Activated CD8-positive, alpha-beta memory T cell treated with anti-CD3 and anti-CD28 coated beads, Interleukin-2, amount 10 ng/mL, durations not matched to agents 7 days and 5 days (primary cell): ENCODE results near the gene HYDIN. TPM values are rescaled to one million over a fixed set of nuclear protein-coding genes. Genes with fewer than 3 reads are reported as not detected.
A peak's percentile ranks its signal among the peaks of the same experiment; 100 is the strongest.

Source experiments
- ATAC-seq: fragments of 150-1000 bp; cut with Tn5 transposase; one replicate; pipeline ENCODE4 v1.10.0; 2021; ENCODE audit warnings: moderate library complexity
- CTCF ChIA-PET: fragments of 350-600 bp; sonication (Branson Sonifier 250); formaldehyde crosslinking; loops from one replicate; lab custom pipeline; 2021; ENCODE audit warnings: antibody characterized with exemption; lab: Charles Lee
- DNase-seq: peaks from one replicate; pipeline ENCODE4 v3.0.0-alpha.2; 2020
- H3K27ac Mint-ChIP-seq: one replicate; pipeline ENCODE4 v1.8.0; 2021; ENCODE audit warnings: mild to moderate bottlenecking, mixed read lengths
- H3K27me3 Mint-ChIP-seq: one replicate; pipeline ENCODE4 v1.8.0; 2021; ENCODE audit warnings: mixed read lengths
- H3K36me3 Mint-ChIP-seq: one replicate; pipeline ENCODE4 v1.8.0; 2021; ENCODE audit warnings: mild to moderate bottlenecking, mixed read lengths
- H3K4me1 Mint-ChIP-seq: one replicate; pipeline ENCODE4 v1.8.0; 2021; ENCODE audit warnings: mixed read lengths
- H3K4me3 Mint-ChIP-seq: one replicate; pipeline ENCODE4 v1.8.0; 2021; ENCODE audit warnings: mild to moderate bottlenecking, moderate library complexity, mixed read lengths
- H3K9me3 Mint-ChIP-seq: one replicate; pipeline ENCODE4 v1.8.0; 2022; ENCODE audit warnings: low read depth, mixed read lengths
- total RNA-seq, 2 experiments: library from RNA; stranded (reverse); gene quantifications; one replicate each; pipeline ENCODE4 v1.2.3, GENCODE V29; 2021

Gene HYDIN
- total RNA-seq, 2 experiments from 2014 or later = not detected

DNA sequence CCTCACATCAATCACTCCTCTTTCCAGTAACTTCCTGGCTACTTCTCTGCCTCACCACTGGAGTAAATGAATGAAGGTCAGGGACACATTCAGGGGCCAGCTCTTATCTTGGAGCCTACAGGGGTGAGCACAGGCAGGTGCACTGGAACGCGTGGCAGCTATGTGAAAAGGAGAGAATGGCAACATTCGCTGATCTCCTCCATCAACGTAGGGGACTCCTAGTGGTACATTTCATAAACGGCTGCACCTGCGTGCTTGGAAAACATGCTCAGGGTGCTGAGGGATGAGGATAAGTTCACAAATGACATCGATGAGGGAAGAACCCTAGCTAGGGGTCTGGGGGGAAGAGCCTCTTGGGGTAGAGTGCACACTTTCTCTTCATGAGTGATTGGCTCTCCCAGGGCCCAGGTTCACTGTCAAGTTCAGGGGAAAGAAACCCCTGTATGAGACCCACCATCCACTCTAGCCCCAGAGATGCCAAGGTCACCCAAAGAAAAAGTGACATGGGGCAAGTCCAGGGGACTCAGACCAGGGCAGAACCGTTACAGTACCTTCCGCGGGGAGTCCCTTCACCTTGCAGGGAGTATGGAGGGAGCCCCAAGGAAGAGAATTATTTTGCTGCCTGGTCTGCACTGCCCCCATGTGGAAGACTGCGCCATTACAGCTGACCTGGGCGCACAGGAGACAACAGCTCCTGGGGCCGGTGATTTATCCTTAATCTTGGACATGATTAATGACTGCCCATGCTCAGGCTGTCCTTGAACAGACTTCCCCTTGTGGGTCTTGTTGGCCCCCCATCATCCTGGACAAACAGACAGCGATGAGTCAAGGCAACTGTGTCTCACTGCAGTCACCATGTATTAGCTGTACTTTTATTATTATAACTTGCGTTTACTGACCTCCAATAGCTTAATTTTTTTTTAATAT, 459.6 kb downstream of the HYDIN start:
- Mint-ChIP-seq H3K4me1 (peaks cover 2% of the 10 kb centered on the region), H3K9me3 (no peaks in the 10 kb centered on the region), H3K4me3 (no peak overlapping the region), H3K27ac (no peak overlapping the region), H3K27me3 (no peaks in the 10 kb centered on the region), H3K36me3 (no peaks in the 10 kb centered on the region)
- ATAC-seq (peak; percentile 85), DNase-seq (peak; percentile 72)
- CTCF ChIA-PET = interaction anchor here (0.7 to 3.9 kb wide), 34 partner anchors 11 to 262 kb away, joined by 3 to 54 read pairs (median 6); partner anchors contain the start of gene VAC14

DNA sequence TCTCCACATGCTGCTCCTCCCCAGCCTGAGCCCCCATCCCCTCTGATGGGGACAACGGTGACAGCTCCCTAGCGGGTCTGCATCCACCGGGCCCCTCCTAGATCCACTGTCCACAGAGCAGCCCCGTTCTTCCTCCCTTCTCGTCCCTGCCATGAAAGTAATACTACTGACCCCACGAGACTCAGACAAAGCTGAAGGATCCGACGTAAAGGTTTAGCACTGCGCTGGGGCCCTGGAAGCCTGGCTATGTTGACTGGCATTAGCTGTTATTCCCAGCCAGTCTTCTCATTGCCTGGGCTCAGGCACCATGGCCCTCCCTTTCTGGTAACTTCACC, 460.3 kb downstream of the HYDIN start:
- no peak overlapping the region for H3K4me3 Mint-ChIP-seq
- CTCF ChIA-PET = interaction anchor here (0.7 to 3.9 kb wide), 22 partner anchors 11 to 261 kb away, joined by 3 to 54 read pairs (median 6); no protein-coding TSS in a partner anchor
- no peaks in the 10 kb centered on the region for H3K9me3 Mint-ChIP-seq
- H3K27ac Mint-ChIP-seq = no peak overlapping the region
- ATAC-seq = no peak
- DNase-seq = no peak
- no peaks in the 10 kb centered on the region for H3K27me3 Mint-ChIP-seq
- peaks cover 2% of the 10 kb centered on the region for H3K4me1 Mint-ChIP-seq
- H3K36me3 Mint-ChIP-seq = no peaks in the 10 kb centered on the region

DNA sequence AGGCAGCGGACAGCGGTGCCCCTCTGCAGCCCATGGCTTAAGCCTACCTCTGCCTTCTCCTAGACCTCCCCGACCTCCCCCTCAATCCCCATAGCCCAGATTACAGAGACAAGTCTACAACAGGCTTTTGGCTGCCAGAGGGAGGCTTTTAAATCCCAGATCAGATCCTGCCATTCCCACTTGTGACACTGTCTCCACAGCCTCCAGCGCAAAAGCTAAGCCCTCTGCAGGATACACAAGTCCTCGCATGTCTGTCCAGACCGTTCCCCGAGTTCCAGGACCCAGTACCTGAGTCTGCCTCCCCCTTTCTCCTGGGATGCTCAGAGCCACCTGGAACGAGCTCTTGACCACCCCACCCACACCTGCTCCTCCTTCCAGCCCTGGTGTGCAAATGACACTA, 460.8 kb downstream of the HYDIN start:
- CTCF ChIA-PET = interaction anchor here (0.9 to 3.9 kb wide), 11 partner anchors 10 to 115 kb away, joined by 3 to 54 read pairs (median 19); no protein-coding TSS in a partner anchor
- DNase-seq (no peak), ATAC-seq (no peak)
- peaks cover 2% of the 10 kb centered on the region for H3K4me1 Mint-ChIP-seq
- no peaks in the 10 kb centered on the region for H3K36me3 Mint-ChIP-seq
- H3K4me3 Mint-ChIP-seq = no peak overlapping the region
- H3K9me3 Mint-ChIP-seq = no peaks in the 10 kb centered on the region
- no peak overlapping the region for H3K27ac Mint-ChIP-seq
- H3K27me3 Mint-ChIP-seq = no peaks in the 10 kb centered on the region

DNA sequence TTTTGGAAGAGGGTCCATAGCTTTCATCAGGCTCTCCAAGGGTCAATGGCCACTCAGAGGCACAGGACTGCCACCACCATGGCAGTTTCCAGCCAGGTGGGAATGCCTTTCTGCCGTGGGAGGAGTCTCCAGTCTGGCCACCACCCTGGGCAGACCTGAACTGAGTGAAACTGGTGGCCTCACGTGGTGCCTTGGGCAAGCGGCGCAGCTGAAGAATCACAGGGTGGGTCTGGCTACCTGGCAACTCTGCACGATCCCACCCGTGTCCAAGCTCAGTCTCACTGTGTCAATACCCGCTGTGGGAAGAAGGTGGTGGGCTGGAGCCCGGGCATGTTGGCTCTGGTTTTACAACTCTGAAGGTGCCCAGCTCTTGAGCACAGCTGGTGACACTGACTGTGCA, 461.4 kb downstream of the HYDIN start:
- ATAC-seq (no peak), DNase-seq (no peak)
- Mint-ChIP-seq H3K9me3 (no peaks in the 10 kb centered on the region), H3K27me3 (no peaks in the 10 kb centered on the region), H3K27ac (no peak overlapping the region), H3K36me3 (no peaks in the 10 kb centered on the region), H3K4me1 (peaks cover 2% of the 10 kb centered on the region), H3K4me3 (no peak overlapping the region)
- CTCF ChIA-PET = interaction anchor here (1.4 to 3.9 kb wide), 5 partner anchors 10 to 73 kb away, joined by 4 to 27 read pairs (median 27); no protein-coding TSS in a partner anchor

DNA sequence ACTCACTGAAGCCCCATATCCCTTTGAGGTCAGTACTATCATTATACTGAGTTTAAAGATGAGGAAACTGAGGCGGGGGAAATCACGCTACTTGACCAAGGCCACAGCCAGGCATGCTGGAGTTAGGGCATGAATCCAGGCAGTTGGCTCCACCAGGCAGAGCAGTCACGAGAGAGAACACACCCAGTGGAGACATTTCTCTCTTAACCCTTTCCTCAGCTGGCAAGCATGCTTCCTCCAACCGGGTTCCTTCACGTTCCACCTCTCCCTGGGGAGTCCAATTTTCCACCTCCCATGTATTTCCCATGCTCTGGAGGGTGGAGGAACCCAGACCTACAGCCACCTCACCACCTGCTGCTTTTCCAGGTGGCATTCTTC, 462.3 kb downstream of the HYDIN start:
- CTCF ChIA-PET = interaction anchor here (0.7 kb wide), 1 partner anchor 184 kb away, joined by 4 read pairs; no protein-coding TSS in a partner anchor

DNA sequence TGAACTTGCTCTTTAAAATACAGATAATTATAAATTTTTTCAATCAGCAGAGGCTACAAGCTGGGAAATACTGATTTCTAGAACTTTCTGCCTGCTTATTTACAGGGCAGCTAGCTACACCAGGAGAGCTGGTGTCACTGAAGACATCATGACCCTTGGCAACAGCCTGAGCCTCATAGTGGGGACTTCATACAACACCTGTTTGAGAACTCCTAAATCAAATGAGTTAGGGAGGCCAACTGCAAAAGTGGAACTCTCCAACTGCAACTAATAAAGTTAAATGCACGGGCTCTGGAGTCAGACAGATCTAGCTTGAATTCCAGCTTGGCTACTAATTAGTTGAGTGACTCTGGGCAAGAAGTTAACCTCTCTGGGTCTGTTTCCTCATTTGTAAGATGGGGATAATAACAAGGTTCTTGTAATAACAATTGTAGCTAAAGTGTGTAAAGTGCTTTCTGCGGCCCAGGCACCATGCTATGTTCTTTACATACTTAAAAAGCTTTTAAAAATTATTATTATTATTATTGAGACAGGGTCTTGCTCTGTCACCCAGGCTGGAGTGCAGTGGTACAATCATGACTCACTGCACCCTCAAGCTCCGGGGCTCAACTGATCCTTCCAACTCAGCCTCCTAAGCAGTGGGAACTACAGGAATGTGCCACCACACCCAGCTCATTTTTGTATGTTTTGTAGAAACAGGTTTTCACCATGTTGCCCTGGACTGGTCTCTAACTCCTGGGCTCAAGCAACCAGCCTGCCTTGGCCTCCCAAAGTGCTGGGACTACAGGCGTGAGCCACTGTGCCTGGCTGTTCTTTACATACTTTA, 462.9 kb downstream of the HYDIN start:
- Mint-ChIP-seq H3K27me3 (no peaks in the 10 kb centered on the region), H3K36me3 (no peaks in the 10 kb centered on the region)

More for the DNA sequence above, 462.3 kb downstream of the HYDIN start:
- Mint-ChIP-seq H3K4me1 (peaks cover 2% of the 10 kb centered on the region), H3K27ac (peak overlapping the region; percentile 15), H3K27me3 (no peaks in the 10 kb centered on the region), H3K4me3 (no peak overlapping the region), H3K9me3 (no peaks in the 10 kb centered on the region), H3K36me3 (no peaks in the 10 kb centered on the region)
- ATAC-seq = no peak
- no peak for DNase-seq

DNA sequence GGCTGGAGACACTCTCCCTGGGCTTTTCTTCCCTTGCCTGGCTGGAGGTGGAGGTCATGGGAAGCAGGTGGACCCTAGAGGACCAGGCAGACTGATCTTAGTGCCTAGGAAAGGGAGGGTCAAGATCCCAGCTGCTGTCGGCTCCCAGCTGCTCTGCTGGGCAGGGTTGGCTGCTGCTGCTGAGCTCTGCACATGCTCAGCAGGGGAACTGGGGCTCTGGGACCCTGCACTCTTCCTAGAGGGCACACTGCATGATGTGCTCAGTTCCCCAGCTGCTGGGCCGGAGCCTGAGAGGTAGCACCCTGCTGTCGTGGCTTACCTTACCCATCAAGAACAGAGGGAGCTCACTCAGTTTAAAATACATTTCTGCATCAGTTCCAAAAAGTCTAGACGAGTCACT, 463.9 kb downstream of the HYDIN start:
- Mint-ChIP-seq H3K36me3 (no peaks in the 10 kb centered on the region), H3K9me3 (no peaks in the 10 kb centered on the region), H3K4me1 (peaks cover 2% of the 10 kb centered on the region), H3K4me3 (no peak overlapping the region), H3K27me3 (no peaks in the 10 kb centered on the region), H3K27ac (no peak overlapping the region)
- DNase-seq = no peak
- ATAC-seq = no peak
- CTCF ChIA-PET = no interaction called here

More for the DNA sequence above, 462.9 kb downstream of the HYDIN start:
- Mint-ChIP-seq H3K27ac (peak overlapping the region; percentile 15), H3K9me3 (no peaks in the 10 kb centered on the region), H3K4me3 (no peak overlapping the region), H3K4me1 (peaks cover 2% of the 10 kb centered on the region)
- CTCF ChIA-PET = no interaction called here
- ATAC-seq (no peak), DNase-seq (no peak)

DNA sequence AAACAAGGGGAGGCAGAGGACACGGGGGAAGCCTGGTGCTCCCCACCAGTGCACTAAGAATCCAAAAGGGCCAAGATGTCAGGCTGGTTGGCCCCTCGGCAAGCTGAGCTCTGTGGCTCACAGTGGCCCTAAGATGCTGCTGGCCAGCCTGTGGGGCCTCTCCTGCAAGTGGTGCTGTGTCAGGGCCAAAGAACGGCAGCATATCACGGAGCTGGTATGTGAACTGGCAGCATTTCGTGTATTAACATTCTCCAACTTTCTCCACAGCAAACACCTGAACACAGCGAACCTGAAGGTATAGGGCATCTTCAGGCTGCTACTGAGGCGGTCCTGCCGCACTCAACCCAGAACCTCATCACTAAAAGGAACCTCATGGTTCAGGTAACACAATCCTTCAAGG, 464.3 kb downstream of the HYDIN start:
- DNase-seq (no peak), ATAC-seq (no peak)
- H3K4me3 Mint-ChIP-seq = no peak overlapping the region
- no peaks in the 10 kb centered on the region for H3K27me3 Mint-ChIP-seq
- H3K9me3 Mint-ChIP-seq = no peaks in the 10 kb centered on the region
- H3K4me1 Mint-ChIP-seq = peaks cover 2% of the 10 kb centered on the region
- CTCF ChIA-PET = no interaction called here
- H3K27ac Mint-ChIP-seq = no peak overlapping the region
- no peaks in the 10 kb centered on the region for H3K36me3 Mint-ChIP-seq

DNA sequence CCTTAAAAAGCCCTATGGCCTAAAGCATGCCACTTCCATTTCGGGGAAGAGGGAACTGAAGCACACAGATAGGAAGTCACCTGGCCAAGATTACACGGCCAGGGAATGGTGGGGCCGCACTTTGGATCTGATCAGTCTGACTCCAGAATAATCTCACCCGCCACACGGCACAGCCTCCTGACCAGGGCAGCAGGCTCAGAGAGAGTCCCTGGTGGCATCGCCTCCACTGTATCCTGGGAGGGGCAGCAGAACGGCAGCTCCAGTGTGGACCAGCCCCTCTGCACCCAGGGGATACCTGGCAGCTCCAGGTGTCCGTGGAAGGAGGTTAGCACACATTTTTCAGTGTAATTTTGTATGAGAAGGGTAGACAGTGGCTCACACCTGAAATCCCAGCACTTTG, 465.0 kb downstream of the HYDIN start:
- H3K36me3 Mint-ChIP-seq = no peaks in the 10 kb centered on the region
- no peak for ATAC-seq
- no peak overlapping the region for H3K4me3 Mint-ChIP-seq
- DNase-seq = no peak
- H3K9me3 Mint-ChIP-seq = no peaks in the 10 kb centered on the region
- no peaks in the 10 kb centered on the region for H3K27me3 Mint-ChIP-seq
- no peaks in the 10 kb centered on the region for H3K4me1 Mint-ChIP-seq
- CTCF ChIA-PET = no interaction called here
- H3K27ac Mint-ChIP-seq = no peak overlapping the region

DNA sequence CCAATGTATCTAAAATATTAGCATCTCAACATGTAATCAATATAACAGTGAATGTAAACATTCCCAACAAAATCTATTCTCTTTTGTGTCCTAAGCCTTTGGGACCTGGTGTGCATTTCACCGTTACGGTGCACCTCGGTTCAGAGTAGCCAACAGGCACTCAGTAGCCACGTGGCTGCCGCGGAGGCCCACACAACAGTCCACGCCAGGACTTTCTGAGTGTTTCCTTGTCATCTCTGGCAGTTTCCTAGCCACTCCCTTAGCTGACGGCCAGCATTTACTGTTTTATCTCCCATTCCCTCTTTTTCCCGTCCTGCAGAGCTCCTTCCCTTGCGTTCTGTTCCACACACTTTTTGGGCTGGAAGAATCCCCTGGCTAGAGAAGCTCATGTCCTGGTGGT, 465.9 kb downstream of the HYDIN start:
- CTCF ChIA-PET = no interaction called here
- H3K9me3 Mint-ChIP-seq = no peaks in the 10 kb centered on the region
- DNase-seq (no peak), ATAC-seq (no peak)
- H3K36me3 Mint-ChIP-seq = no peaks in the 10 kb centered on the region
- no peak overlapping the region for H3K4me3 Mint-ChIP-seq
- no peaks in the 10 kb centered on the region for H3K27me3 Mint-ChIP-seq
- no peaks in the 10 kb centered on the region for H3K4me1 Mint-ChIP-seq
- no peak overlapping the region for H3K27ac Mint-ChIP-seq

DNA sequence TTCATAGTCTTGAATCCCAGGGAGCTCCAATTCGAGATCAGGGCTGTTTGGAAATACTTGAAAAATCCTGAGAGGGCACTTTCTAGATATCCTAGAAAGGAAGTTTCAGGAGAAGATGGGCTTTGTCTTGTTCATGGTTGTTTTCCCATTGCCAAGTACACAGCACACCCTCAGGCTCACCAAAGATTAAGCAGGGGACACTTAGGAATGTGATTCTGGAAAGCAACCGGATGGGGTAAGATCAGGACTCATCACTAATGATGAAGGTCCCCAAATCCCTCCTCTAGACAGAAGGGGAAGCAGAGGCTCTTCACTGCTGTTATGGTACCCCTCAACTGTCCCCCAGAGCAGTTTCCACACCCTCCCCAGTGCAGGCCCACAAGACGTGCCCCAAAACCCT, 470.3 kb downstream of the HYDIN start:
- Mint-ChIP-seq H3K36me3 (peaks cover 2% of the 10 kb centered on the region), H3K27me3 (no peaks in the 10 kb centered on the region)

DNA sequence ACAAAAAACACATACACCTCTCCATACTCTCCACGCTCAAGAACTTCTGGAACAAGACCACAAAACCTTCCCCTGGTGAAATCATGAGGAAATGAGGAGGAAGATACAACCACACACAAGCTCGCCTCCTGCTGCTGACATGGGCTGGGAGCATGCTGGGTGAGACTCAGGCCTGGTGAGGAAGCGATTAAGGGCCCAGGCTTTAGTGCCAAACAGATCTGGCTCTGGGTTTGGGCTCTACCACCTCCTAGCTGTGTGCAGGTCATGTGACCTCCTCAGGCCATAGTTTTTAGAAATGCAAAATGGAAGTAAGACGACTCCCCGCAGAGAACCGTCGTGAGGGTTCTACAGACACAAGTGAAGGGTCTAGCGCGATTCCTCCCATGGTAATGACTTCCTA, 470.9 kb downstream of the HYDIN start:
- DNase-seq (no peak), ATAC-seq (no peak)
- Mint-ChIP-seq H3K27ac (no peak overlapping the region), H3K36me3 (peaks cover 2% of the 10 kb centered on the region), H3K4me3 (no peak overlapping the region), H3K9me3 (no peaks in the 10 kb centered on the region), H3K27me3 (no peaks in the 10 kb centered on the region), H3K4me1 (no peaks in the 10 kb centered on the region)
- CTCF ChIA-PET = interaction anchor here (5.8 kb wide), 1 partner anchor 10 kb away, joined by 27 read pairs; no protein-coding TSS in a partner anchor

More for the DNA sequence above, 470.3 kb downstream of the HYDIN start:
- H3K9me3 Mint-ChIP-seq = no peaks in the 10 kb centered on the region
- CTCF ChIA-PET = interaction anchor here (5.8 kb wide), 1 partner anchor 10 kb away, joined by 27 read pairs; no protein-coding TSS in a partner anchor
- no peak overlapping the region for H3K27ac Mint-ChIP-seq
- ATAC-seq = no peak
- no peaks in the 10 kb centered on the region for H3K4me1 Mint-ChIP-seq
- H3K4me3 Mint-ChIP-seq = no peak overlapping the region
- no peak for DNase-seq

DNA sequence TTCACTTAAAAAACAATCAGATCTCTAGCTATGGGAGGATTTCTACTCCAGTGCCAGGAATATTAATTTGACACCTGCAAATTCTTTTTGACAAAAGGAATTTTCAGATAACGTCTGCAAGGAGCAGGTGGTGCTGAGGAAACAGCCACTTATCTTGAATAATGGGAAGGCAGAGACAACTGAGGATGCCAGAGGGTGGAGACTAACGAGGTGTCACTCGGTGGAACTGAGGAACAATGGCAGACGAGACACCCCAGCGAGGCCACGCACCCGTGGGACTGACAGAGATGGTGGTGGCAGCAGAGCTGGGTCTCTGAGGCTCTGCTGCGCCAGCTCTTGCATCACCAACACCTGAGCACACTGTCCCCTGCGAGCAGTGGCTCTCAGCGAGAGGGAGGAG, 471.7 kb downstream of the HYDIN start:
- CTCF ChIA-PET = interaction anchor here (0.8 to 5.8 kb wide), 2 partner anchors 11 to 434 kb away, joined by 3 to 27 read pairs; no protein-coding TSS in a partner anchor
- DNase-seq (no peak), ATAC-seq (no peak)
- H3K27me3 Mint-ChIP-seq = no peaks in the 10 kb centered on the region
- no peaks in the 10 kb centered on the region for H3K4me1 Mint-ChIP-seq
- no peak overlapping the region for H3K4me3 Mint-ChIP-seq
- H3K36me3 Mint-ChIP-seq = peaks cover 2% of the 10 kb centered on the region
- no peaks in the 10 kb centered on the region for H3K9me3 Mint-ChIP-seq
- peak overlapping the region; percentile 29 for H3K27ac Mint-ChIP-seq
